Heart right ventricle (tissue), 16 donors: ENCODE results near the gene CYP27A1. TPM values are rescaled to one million over a fixed set of nuclear protein-coding genes. Genes with fewer than 3 reads are reported as not detected.

ENCODE experiments used
- ATAC-seq, 8 donors: fragments of 200-7000 bp; cut with Tn5 transposase; one replicate each; pipeline ENCODE4 v1.9.1; 2020; ENCODE audit warnings: mild to moderate bottlenecking in 8 of 8, moderate library complexity in 8 of 8, moderate number of reproducible peaks in 1 of 8
- DNase-seq, 2 donors: peaks; one replicate each; pipeline ENCODE4 v3.0.0-alpha.2; 2020
- H3K27ac ChIP-seq, 10 donors: fragments of 200-600 bp; sonication (generic) in 2 of 10; one replicate each; pipeline versions ENCODE4 v1.5.0 to v1.8.0; 2020 to 2022; ENCODE audit warnings: mild to moderate bottlenecking in 3 of 10
- H3K27me3 ChIP-seq, 7 donors: fragments of 200-600 bp; one replicate each; pipeline ENCODE4 v1.8.0; 2021 to 2022; ENCODE audit warnings: mild to moderate bottlenecking in 2 of 7
- H3K36me3 ChIP-seq, 9 donors: fragments of 200-600 bp; sonication (generic) in 1 of 9; one replicate each; pipeline versions ENCODE4 v1.5.0 to v1.8.0; 2020 to 2022; ENCODE audit warnings: mild to moderate bottlenecking in 2 of 9
- H3K4me1 ChIP-seq, 9 donors: fragments of 200-600 bp; sonication (generic) in 1 of 9; one replicate each; pipeline versions ENCODE4 v1.5.0 to v1.8.0; 2020 to 2022; ENCODE audit warnings: mild to moderate bottlenecking in 4 of 9
- H3K4me3 ChIP-seq, 10 donors: fragments of 200-600 bp; sonication (generic) in 2 of 10; one replicate each; pipeline versions ENCODE4 v1.5.0 to v1.8.0; 2020 to 2022; ENCODE audit warnings: mild to moderate bottlenecking in 7 of 10, moderate library complexity in 2 of 10
- H3K9me3 ChIP-seq, 11 donors: fragments of 200-600 bp in 10 of 11; sonication (generic) in 2 of 11; one replicate each; pipeline versions ENCODE4 v1.5.0 to v1.8.0; 2013 to 2022; ENCODE audit warnings: mild to moderate bottlenecking in 2 of 11, control low read depth in 1 of 11, moderate library complexity in 1 of 11
- WGBS, 2 donors: extraction: QIAGEN DNeasy Blood & Tissue Kit; methylation state at CpG; one replicate each; pipeline ENCODE4 v1.1.7; 2013; ENCODE audit warnings: inconsistent platforms in 1 of 2; 5-methylcytosine and 5-hydroxymethylcytosine counted together
- intact Hi-C, 10 donors: fragments of 100-400 bp; cut with DNase I; formaldehyde crosslinking; loops; one replicate each; pipeline versions ENCODE4 v1.11.1 to v1.14.2; 2022
- polyA plus RNA-seq, 2 donors: library from polyadenylated mRNA; stranded (reverse); fragments of 200-250 nt; gene quantifications; one replicate each; pipeline ENCODE4 v1.2.3, GENCODE V29; 2013
- total RNA-seq, 10 donors: library from RNA; stranded (reverse); fragmentation: NEBNext Ultra II Directional in 3 of 10; extraction: Animal tissue kit (Norgen Biotek cat#: 25700) in 3 of 10; gene quantifications; one replicate each; pipeline versions ENCODE4 v1.2.1 to v1.2.4, GENCODE V29; 2021 to 2023
- TF ChIP-seq, protein P1 (sequence below), 9 donors: fragments of 200-600 bp; sonication (generic) in 2 of 9; IDR thresholded peaks; one replicate each; pipeline versions ENCODE4 v1.5.0 to v1.8.0; 2021 to 2022; ENCODE audit warnings: antibody characterized with exemption in 9 of 9, mild to moderate bottlenecking in 5 of 9, moderate library complexity in 1 of 9
- donor health status: Arrhythmogenic right ventricular cardiomyopathy.
- donor health status: ischemic (EF 13 %, LVEDD 7.1; RV severe dilation, severe dysfunction).
- donor health status: healthy with polysubstance abuse.
- donor health status: DM: no; HTN: yes; CAD: no.
- donor health status: DM: no; HTN: no; CAD: no.
- donor health status: ischemic (EF 25% LVEDD 6.9; RV normal size, moderate dysfunction).
- donor health status: ischemic (EF 25% LVEDD 5.7; RV mildly dilated, moderate dysfunction).
- donor health status: healthy.
- donor health status: DM: yes; HTN: yes; CAD: no.
- donor health status: Ischemic cardiomyopathy.
- donor health status: ischemic (EF 35%, LVEDD 5.7; RV mildly dilated, moderate dysfunction).
- donor health status: nonischemic (EF 11% LVEDD 7.7; RV severe dilation, severe dysfunction).
- donor health status: DM: yes; HTN: yes; CAD: no.
- donor health status: PGD.
- donor health status: ischemic (EF 29% LVEDD 5.4; RV normal size, mild dysfunction).
- donor health status: nonischemic (EF 23%, LVEDD 6.1; RV moderate dilation, normal function).

CYP27A1 gene
- total and polyA plus RNA-seq, 12 donors, result 3.7 to 12.8 (median 7.6) TPM

DNA sequence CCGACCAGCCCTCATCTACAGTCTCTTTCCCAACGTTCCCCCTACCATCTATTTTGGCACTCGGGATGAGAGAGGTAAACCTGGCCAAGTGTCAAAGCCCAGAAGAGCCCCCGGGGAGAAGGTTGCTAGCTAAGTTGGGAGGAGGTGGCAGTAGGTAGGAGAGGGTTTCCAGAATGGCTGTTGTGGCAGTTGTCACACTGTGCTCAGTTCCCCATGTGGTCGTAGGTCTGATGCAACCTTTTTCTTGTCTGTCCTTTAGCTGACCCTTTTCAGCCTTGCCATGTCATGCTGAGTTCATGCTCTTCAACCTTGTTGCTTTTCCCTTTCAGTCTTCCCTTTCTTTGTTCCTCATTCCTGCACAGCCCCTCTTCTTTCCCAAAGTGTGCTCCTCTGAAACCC is 36.8 kb upstream of the CYP27A1 start:
- DNase-seq, result no peak
- Histone ChIP-seq H3K36me3 (peaks cover 0 to 76% (median 20%) of the 10 kb centered on the region in 9 donors), H3K27me3 (no peaks in the 10 kb centered on the region), H3K27ac (peak overlapping the region in 9 of 10 donors; percentile 50 to 88 (median 72)), H3K4me3 (no peak overlapping the region), H3K9me3 (no peaks in the 10 kb centered on the region), H3K4me1 (peaks cover 0 to 47% (median 19%) of the 10 kb centered on the region in 9 donors)
- intact Hi-C loops, result no loop called here
- peak in 5 of 8 donors; percentile 33 to 64 (median 52) for ATAC-seq
- TF ChIP-seq, protein P1, sequence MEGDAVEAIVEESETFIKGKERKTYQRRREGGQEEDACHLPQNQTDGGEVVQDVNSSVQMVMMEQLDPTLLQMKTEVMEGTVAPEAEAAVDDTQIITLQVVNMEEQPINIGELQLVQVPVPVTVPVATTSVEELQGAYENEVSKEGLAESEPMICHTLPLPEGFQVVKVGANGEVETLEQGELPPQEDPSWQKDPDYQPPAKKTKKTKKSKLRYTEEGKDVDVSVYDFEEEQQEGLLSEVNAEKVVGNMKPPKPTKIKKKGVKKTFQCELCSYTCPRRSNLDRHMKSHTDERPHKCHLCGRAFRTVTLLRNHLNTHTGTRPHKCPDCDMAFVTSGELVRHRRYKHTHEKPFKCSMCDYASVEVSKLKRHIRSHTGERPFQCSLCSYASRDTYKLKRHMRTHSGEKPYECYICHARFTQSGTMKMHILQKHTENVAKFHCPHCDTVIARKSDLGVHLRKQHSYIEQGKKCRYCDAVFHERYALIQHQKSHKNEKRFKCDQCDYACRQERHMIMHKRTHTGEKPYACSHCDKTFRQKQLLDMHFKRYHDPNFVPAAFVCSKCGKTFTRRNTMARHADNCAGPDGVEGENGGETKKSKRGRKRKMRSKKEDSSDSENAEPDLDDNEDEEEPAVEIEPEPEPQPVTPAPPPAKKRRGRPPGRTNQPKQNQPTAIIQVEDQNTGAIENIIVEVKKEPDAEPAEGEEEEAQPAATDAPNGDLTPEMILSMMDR (IDR thresholded peaks at IDR 0.05), result no peak
- 66 to 75% methylated on average over 5 of the region's 5 CpGs for WGBS, 2 donors

DNA sequence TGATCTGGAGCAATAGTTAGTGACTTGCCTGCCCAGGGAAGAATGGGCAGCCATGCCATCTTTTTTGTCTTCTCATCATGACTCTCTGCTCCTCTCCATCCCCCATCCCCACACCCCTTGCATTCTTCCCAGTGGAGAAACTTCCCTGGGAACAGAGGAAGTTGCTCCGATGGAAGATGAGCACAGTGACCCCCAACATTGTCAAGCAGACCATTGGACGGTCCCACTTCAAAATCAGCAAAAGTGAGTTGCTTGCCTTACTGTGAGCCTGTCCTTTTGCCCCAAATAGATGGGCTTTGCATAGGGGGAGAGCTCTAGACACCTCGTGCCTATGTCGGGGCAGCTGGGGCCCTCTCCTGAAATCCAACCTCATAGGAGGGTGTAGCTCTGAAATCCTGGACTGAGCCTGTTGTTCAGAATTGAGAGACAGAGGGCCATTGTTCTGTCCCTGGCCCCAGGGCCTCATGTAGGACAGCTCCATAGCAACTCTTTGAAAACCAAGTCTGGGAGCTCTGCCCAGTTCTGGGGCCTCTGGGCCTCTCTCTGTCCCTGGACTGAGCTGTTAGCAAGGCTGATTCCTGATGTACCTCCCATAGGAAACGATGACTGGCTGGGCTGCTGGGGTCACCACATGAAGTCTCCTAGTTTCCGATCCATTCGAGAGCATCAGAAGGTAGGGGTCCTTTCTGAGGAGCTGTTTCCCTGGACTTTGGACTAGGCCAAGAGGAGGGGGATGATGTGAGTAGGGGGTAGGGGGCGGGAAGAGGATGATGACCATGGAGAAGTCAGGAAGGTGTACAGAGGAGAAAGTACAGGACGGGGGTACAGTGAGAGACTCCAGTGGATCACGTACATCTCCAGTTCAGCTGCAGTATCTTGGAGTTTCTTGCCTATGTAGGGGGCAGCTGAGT is 36.1 kb upstream of the CYP27A1 start:
- ATAC-seq, result peak; percentile 94 to 98 (median 97)
- intact Hi-C loops, result no loop called here
- DNase-seq, result peak; percentile 64 to 82
- H3K36me3 ChIP-seq, result peaks cover 0 to 76% (median 14%) of the 10 kb centered on the region in 9 donors
- no peaks in the 10 kb centered on the region for H3K9me3 ChIP-seq
- peaks cover 0 to 47% (median 19%) of the 10 kb centered on the region in 9 donors for H3K4me1 ChIP-seq
- WGBS, 2 donors, result 76% methylated on average over 10 of the region's 10 CpGs
- H3K27ac ChIP-seq, result peak overlapping the region; percentile 1 to 88 (median 71)
- TF ChIP-seq, protein P1 (IDR thresholded peaks at IDR 0.05), result no peak
- no peaks in the 10 kb centered on the region for H3K27me3 ChIP-seq
- H3K4me3 ChIP-seq, result no peak overlapping the region

DNA sequence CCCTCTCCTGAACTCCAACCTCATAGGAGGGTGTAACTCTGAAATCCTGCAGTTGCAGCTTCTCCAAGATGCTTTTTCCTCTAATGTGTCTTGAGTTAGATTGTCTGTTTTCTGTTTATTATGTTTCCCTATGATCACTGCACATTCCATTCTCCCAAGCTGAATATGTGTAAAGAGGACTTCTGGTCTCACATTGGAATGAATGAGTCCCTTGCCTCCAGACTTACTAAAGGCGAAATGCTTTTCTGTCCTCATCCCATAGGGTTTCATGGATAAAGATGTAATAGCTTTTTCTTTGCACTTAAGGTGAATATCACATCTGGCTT is 35.5 kb upstream of the CYP27A1 start:
- DNase-seq, result no peak
- intact Hi-C loops, result no loop called here
- TF ChIP-seq, protein P1 (IDR thresholded peaks at IDR 0.05), result no peak
- H3K4me3 ChIP-seq, result no peak overlapping the region
- H3K9me3 ChIP-seq, result no peaks in the 10 kb centered on the region
- H3K36me3 ChIP-seq, result peaks cover 0 to 76% (median 17%) of the 10 kb centered on the region in 9 donors
- H3K27me3 ChIP-seq, result no peaks in the 10 kb centered on the region
- peak in 1 of 8 donors; percentile 12 for ATAC-seq
- H3K4me1 ChIP-seq, result peaks cover 0 to 47% (median 19%) of the 10 kb centered on the region in 9 donors
- WGBS, 2 donors, result 90 to 91% methylated on average over 1 of the region's 1 CpG
- H3K27ac ChIP-seq, result peak overlapping the region in 9 of 10 donors; percentile 1 to 88 (median 70)

DNA sequence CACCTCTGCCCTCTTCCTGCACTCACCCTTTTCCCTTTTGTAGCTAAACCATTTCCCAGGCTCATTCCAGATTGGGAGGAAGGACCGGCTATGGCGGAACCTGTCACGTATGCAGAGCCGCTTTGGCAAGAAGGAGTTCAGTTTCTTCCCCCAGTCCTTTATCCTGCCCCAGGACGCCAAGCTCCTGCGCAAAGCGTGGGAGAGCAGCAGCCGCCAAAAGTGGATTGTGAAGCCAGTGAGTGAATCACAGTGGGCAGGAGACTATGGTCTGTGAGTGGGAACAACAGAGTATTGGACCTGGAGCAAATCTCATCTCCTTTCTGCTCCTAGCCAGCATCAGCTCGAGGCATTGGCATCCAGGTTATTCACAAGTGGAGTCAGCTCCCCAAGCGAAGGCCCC is 35.0 kb upstream of the CYP27A1 start:
- H3K27me3 ChIP-seq, result no peaks in the 10 kb centered on the region
- H3K27ac ChIP-seq, result peak overlapping the region in 8 of 10 donors; percentile 32 to 88 (median 69)
- 88 to 95% methylated on average over 10 of the region's 10 CpGs for WGBS, 2 donors
- TF ChIP-seq, protein P1 (IDR thresholded peaks at IDR 0.05), result no peak
- H3K9me3 ChIP-seq, result no peaks in the 10 kb centered on the region
- intact Hi-C loops, result no loop called here
- DNase-seq, result peak in 1 of 2 donors; percentile 15
- peaks cover 0 to 76% (median 19%) of the 10 kb centered on the region in 9 donors for H3K36me3 ChIP-seq
- H3K4me1 ChIP-seq, result peaks cover 0 to 46% (median 18%) of the 10 kb centered on the region in 9 donors
- no peak overlapping the region for H3K4me3 ChIP-seq
- peak in 2 of 8 donors; percentile 26 to 68 for ATAC-seq
